KMS-11 (cell line): ENCODE measurements around the gene ZNF516.

Experiments
- H2AFZ ChIP-seq: fragments of 200-600 bp; sonication (generic); 2 replicates; pipeline ENCODE4 v1.6.1; 2016; ENCODE audit warnings: antibody characterized with exemption, mixed run types, low read depth
- H3K27ac ChIP-seq: fragments of 200-600 bp; sonication (generic); 2 replicates; pipeline ENCODE4 v1.6.1; 2016; ENCODE audit warnings: mild to moderate bottlenecking, mixed run types
- H3K27me3 ChIP-seq: fragments of 200-600 bp; sonication (generic); 2 replicates; pipeline ENCODE4 v1.6.1; 2017; ENCODE audit warnings: mild to moderate bottlenecking, low read depth, mixed run types, moderate library complexity; ENCODE audit not compliant: insufficient read depth
- H3K36me3 ChIP-seq: fragments of 200-600 bp; sonication (generic); 2 replicates; pipeline ENCODE4 v1.6.1; 2017; ENCODE audit warnings: mild to moderate bottlenecking, mixed run types; ENCODE audit not compliant: insufficient read depth
- H3K4me1 ChIP-seq: fragments of 200-600 bp; sonication (generic); 2 replicates; pipeline ENCODE4 v1.6.1; 2016; ENCODE audit warnings: mild to moderate bottlenecking, low read depth, mixed run types; ENCODE audit not compliant: poor library complexity, severe bottlenecking
- H3K4me2 ChIP-seq: fragments of 200-600 bp; sonication (generic); 2 replicates; pipeline ENCODE4 v1.7.0; 2016; ENCODE audit warnings: mild to moderate bottlenecking, mixed run types
- H3K4me3 ChIP-seq: fragments of 200-600 bp; sonication (generic); IDR thresholded peaks from 2 replicates; pipeline ENCODE4 v1.6.1; 2017; ENCODE audit warnings: low read depth, low read length, mixed read lengths; ENCODE audit not compliant: insufficient read depth
- H3K79me2 ChIP-seq: fragments of 200-600 bp; sonication (generic); 2 replicates; pipeline ENCODE4 v1.6.1; 2016; ENCODE audit warnings: low read depth, mixed run types; ENCODE audit not compliant: insufficient read depth
- H3K9ac ChIP-seq: fragments of 200-600 bp; sonication (generic); 2 replicates; pipeline ENCODE4 v1.6.1; 2016; ENCODE audit warnings: mild to moderate bottlenecking, mixed run types
- H4K20me1 ChIP-seq: fragments of 200-600 bp; sonication (generic); 2 replicates; pipeline ENCODE4 v1.6.1; 2016; ENCODE audit warnings: mild to moderate bottlenecking, mixed run types; ENCODE audit not compliant: insufficient read depth
- CTCF ChIP-seq: fragments of 200-600 bp; sonication (generic); conservative IDR thresholded peaks from 2 replicates; pipeline ENCODE4 v1.6.1; 2017; ENCODE audit warnings: low read depth, mild to moderate bottlenecking, antibody characterized with exemption, low read length, moderate library complexity, mixed read lengths

Gene ZNF516

GRCh38 chr18:76421685-76422078, 73.4 kb downstream of the ZNF516 start:
- H2AFZ ChIP-seq, result no peak overlapping the region
- no peaks in the 10 kb centered on the region for H3K4me1 ChIP-seq
- H3K4me3 ChIP-seq, result no peak overlapping the region
- no peaks in the 10 kb centered on the region for H4K20me1 ChIP-seq
- H3K27me3 ChIP-seq, result no peaks in the 10 kb centered on the region
- no peak overlapping the region for H3K9ac ChIP-seq
- no peaks in the 10 kb centered on the region for H3K36me3 ChIP-seq
- TF ChIP-seq CTCF, result no peak
- H3K79me2 ChIP-seq, result peaks cover 48% of the 10 kb centered on the region; the same call in 1 of the 2 replicates
- no peak overlapping the region for H3K4me2 ChIP-seq
- no peak overlapping the region for H3K27ac ChIP-seq

GRCh38 chr18:76420898-76421684, 74.0 kb downstream of the ZNF516 start:
- no peak for TF ChIP-seq CTCF
- H3K36me3 ChIP-seq, result no peaks in the 10 kb centered on the region
- no peak overlapping the region for H3K27ac ChIP-seq
- H3K4me2 ChIP-seq, result no peak overlapping the region
- no peak overlapping the region for H3K4me3 ChIP-seq
- no peaks in the 10 kb centered on the region for H3K27me3 ChIP-seq
- H2AFZ ChIP-seq, result no peak overlapping the region
- H4K20me1 ChIP-seq, result no peaks in the 10 kb centered on the region
- H3K79me2 ChIP-seq, result peaks cover 47% of the 10 kb centered on the region; the same call in 1 of the 2 replicates
- no peaks in the 10 kb centered on the region for H3K4me1 ChIP-seq
- H3K9ac ChIP-seq, result no peak overlapping the region

GRCh38 chr18:76419811-76420210, 75.2 kb downstream of the ZNF516 start:
- Histone ChIP-seq H4K20me1 (no peaks in the 10 kb centered on the region), H3K4me3 (no peak overlapping the region), H3K36me3 (no peaks in the 10 kb centered on the region), H3K4me1 (no peaks in the 10 kb centered on the region), H3K27ac (no peak overlapping the region), H3K79me2 (peaks cover 41% of the 10 kb centered on the region; the same call in 1 of the 2 replicates), H2AFZ (no peak overlapping the region), H3K9ac (no peak overlapping the region), H3K4me2 (no peak overlapping the region), H3K27me3 (no peaks in the 10 kb centered on the region)
- TF ChIP-seq CTCF, result no peak

GRCh38 chr18:76416911-76417310, 78.1 kb downstream of the ZNF516 start:
- Histone ChIP-seq H2AFZ (no peak overlapping the region), H3K4me1 (no peaks in the 10 kb centered on the region), H3K9ac (no peak overlapping the region), H3K79me2 (peaks cover 39% of the 10 kb centered on the region; the same call in 1 of the 2 replicates), H3K27me3 (no peaks in the 10 kb centered on the region), H3K36me3 (no peaks in the 10 kb centered on the region), H4K20me1 (no peaks in the 10 kb centered on the region), H3K4me2 (no peak overlapping the region), H3K4me3 (no peak overlapping the region), H3K27ac (no peak overlapping the region)
- TF ChIP-seq CTCF, result no peak
